Dermis blood vessel endothelial cell (primary cell): ENCODE results near the gene RAB3C. TPM values are rescaled to one million over a fixed set of nuclear protein-coding genes. Genes with fewer than 3 reads are reported as not detected.

Source experiments
- DNase-seq: peaks from one replicate; pipeline ENCODE4 v3.0.0; 2010
- total RNA-seq: library from RNA; depleted of rRNA; stranded (reverse); fragments of >200 nt; gene quantifications from 2 replicates; pipeline ENCODE4 v1.2.3, GENCODE V29; 2014

RAB3C gene
- total RNA-seq, 1 donor from 2014 or later = 0.17 TPM

GRCh38 chr5:58776559-58776958 lies 193.7 kb downstream of the RAB3C start:
- no peak for DNase-seq

GRCh38 chr5:58778888-58779287 lies 196.0 kb downstream of the RAB3C start:
- DNase-seq = no peak

- DNase-seq = no peak
Measured at GRCh38 chr5:58786035-58786434, 203.2 kb downstream of the RAB3C start.

- DNase-seq = no peak
Measured at GRCh38 chr5:58786711-58787303, 203.9 kb downstream of the RAB3C start.

GRCh38 chr5:58787987-58788386 lies 205.1 kb downstream of the RAB3C start:
- no peak for DNase-seq

GRCh38 chr5:58793888-58794657 lies 211.2 kb downstream of the RAB3C start:
- no peak for DNase-seq

- no peak for DNase-seq
Measured at GRCh38 chr5:58794875-58795274, 212.0 kb downstream of the RAB3C start.

- no peak for DNase-seq
Measured at GRCh38 chr5:58795327-58795726, 212.5 kb downstream of the RAB3C start.

- no peak for DNase-seq
Measured at GRCh38 chr5:58797021-58797420, 214.1 kb downstream of the RAB3C start.

GRCh38 chr5:58800356-58800755 lies 217.5 kb downstream of the RAB3C start:
- no peak for DNase-seq

GRCh38 chr5:58800861-58801540 lies 218.1 kb downstream of the RAB3C start:
- DNase-seq = no peak

- DNase-seq = no peak
Measured at GRCh38 chr5:58803056-58803455, 220.2 kb downstream of the RAB3C start.

- DNase-seq = no peak
Measured at GRCh38 chr5:58804291-58804690, 221.4 kb downstream of the RAB3C start.

- DNase-seq = no peak
Measured at GRCh38 chr5:58810086-58810485, 227.2 kb downstream of the RAB3C start.

- DNase-seq = no peak
Measured at GRCh38 chr5:58813855-58814254, 231.0 kb downstream of the RAB3C start.

GRCh38 chr5:58816181-58816731 lies 233.4 kb downstream of the RAB3C start:
- no peak for DNase-seq

- no peak for DNase-seq
Measured at GRCh38 chr5:58818465-58818864, 235.6 kb downstream of the RAB3C start.

GRCh38 chr5:58825441-58825840 lies 242.6 kb downstream of the RAB3C start:
- no peak for DNase-seq

GRCh38 chr5:58825899-58826298 lies 243.0 kb downstream of the RAB3C start:
- DNase-seq = no peak

GRCh38 chr5:58827463-58827862 lies 244.6 kb downstream of the RAB3C start:
- no peak for DNase-seq

- DNase-seq = no peak
Measured at GRCh38 chr5:58828258-58828657, 245.4 kb downstream of the RAB3C start.

GRCh38 chr5:58834242-58835225 lies 251.7 kb downstream of the RAB3C start:
- no peak for DNase-seq
